Activated B cell treated with CpG ODN at 0.5 μM for 24 hours (primary cell): Measurements from ENCODE around the gene TNNI3K. TPM values are rescaled to one million over a fixed set of nuclear protein-coding genes. Genes with fewer than 3 reads are reported as not detected.

Experiments used
- ATAC-seq: fragments of 200-7000 bp; cut with Tn5 transposase; one replicate; pipeline ENCODE4 v1.10.0; 2021; ENCODE audit warnings: low read depth, mild to moderate bottlenecking, moderate library complexity
- CTCF ChIA-PET: fragments of 350-600 bp; sonication (Branson Sonifier 250); formaldehyde crosslinking; loops from one replicate; lab custom pipeline; 2021; ENCODE audit warnings: antibody characterized with exemption; lab: Charles Lee
- POLR2A ChIA-PET: fragments of 350-600 bp; sonication (Branson Sonifier 250); formaldehyde crosslinking; loops from one replicate; lab custom pipeline; 2021; ENCODE audit warnings: antibody characterized with exemption; lab: Charles Lee
- DNase-seq: peaks from one replicate; pipeline ENCODE4 v3.0.0; 2022
- H3K27ac Mint-ChIP-seq: one replicate; pipeline ENCODE4 v1.8.0; 2020; ENCODE audit warnings: mixed read lengths
- H3K27me3 Mint-ChIP-seq: one replicate; pipeline ENCODE4 v1.8.0; 2021; ENCODE audit warnings: mixed read lengths
- H3K36me3 Mint-ChIP-seq: one replicate; pipeline ENCODE4 v1.8.0; 2021; ENCODE audit warnings: low read depth, mixed read lengths
- H3K4me1 Mint-ChIP-seq: one replicate; pipeline ENCODE4 v1.8.0; 2021; ENCODE audit warnings: mixed read lengths
- H3K4me3 Mint-ChIP-seq: one replicate; pipeline ENCODE4 v1.8.0; 2020; ENCODE audit warnings: mild to moderate bottlenecking, mixed read lengths
- H3K9me3 Mint-ChIP-seq: one replicate; pipeline ENCODE4 v1.8.0; 2020; ENCODE audit warnings: mixed read lengths
- CTCF ChIP-seq: fragments of 200-600 bp; IDR thresholded peaks from one replicate; pipeline ENCODE4 v1.8.0; 2022; ENCODE audit warnings: antibody characterized with exemption, mild to moderate bottlenecking
- intact Hi-C: fragments of 100-400 bp; cut with micrococcal nuclease; formaldehyde crosslinking; loops from one replicate; pipeline ENCODE4 v1.15.1; 2024
- total RNA-seq: library from RNA; stranded (reverse); gene quantifications from 2 replicates; pipeline ENCODE4 v1.2.3, GENCODE V29; 2022

Gene TNNI3K
- total RNA-seq, 1 donor from 2014 or later: not detected

DNA sequence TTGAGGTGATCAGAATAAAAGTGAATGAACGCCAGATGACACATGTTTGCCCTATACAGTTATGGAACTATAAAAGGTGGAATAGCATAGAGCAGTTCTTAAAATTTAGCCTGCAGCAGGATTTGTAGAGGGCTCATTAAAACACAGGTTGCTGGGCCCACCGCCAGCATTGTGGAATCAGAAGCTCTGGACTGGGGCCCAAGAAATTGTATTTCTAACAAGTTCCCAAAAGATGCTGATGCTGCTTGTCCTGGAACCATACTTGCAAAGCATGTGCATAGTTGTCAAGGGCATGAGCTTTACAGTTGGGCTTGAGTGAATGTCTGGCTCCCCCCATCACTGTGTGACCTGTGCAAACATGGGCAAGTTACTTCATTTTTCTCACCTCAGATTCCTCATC is 314.7 kb downstream of the TNNI3K start:
- H3K27me3 Mint-ChIP-seq: no peaks in the 10 kb centered on the region
- no peak overlapping the region for H3K4me3 Mint-ChIP-seq
- TF ChIP-seq CTCF: no peak
- intact Hi-C loops: no loop called here
- ATAC-seq: no peak
- POLR2A ChIA-PET: no interaction called here
- no peaks in the 10 kb centered on the region for H3K36me3 Mint-ChIP-seq
- CTCF ChIA-PET: no interaction called here
- no peaks in the 10 kb centered on the region for H3K4me1 Mint-ChIP-seq
- H3K9me3 Mint-ChIP-seq: no peaks in the 10 kb centered on the region
- no peak overlapping the region for H3K27ac Mint-ChIP-seq
- DNase-seq: no peak

DNA sequence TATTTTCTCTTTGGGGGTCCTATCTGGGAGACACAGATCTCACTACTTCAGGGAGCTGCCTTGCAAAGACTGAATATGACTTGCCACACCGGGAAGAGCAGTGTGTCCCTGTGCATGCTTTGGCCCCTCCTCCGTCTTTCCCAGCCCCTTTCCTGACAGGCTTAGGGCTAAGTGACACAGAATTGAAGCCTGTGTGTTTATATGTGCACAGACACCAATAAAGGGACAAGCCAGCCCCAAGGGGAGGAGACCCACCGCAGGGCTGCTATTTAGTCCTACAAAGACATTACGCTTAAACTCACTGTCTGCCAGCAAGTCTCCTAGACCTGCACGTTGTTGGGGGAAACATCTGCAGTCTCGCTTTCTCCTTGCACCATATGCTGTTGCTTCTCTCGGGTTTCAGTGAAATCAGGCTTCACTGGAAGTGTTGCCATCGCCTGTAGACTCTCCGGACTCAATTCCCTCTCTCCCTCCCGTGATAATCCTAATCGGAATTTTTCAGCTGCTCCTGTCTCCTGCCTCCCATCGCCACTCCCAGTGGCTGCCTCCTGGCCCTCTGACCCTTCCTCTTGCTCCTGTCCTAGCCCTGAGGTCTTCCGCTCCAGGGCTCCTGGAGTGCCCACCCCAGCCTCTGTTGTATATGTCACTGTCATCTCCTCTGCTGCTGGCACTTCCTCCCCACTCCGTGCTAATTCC is 335.8 kb downstream of the TNNI3K start:
- intact Hi-C loops: no loop called here
- no peaks in the 10 kb centered on the region for H3K9me3 Mint-ChIP-seq
- H3K4me1 Mint-ChIP-seq: no peaks in the 10 kb centered on the region
- POLR2A ChIA-PET: no interaction called here
- no peak for TF ChIP-seq CTCF
- H3K27me3 Mint-ChIP-seq: no peaks in the 10 kb centered on the region
- CTCF ChIA-PET: no interaction called here
- ATAC-seq (no peak), DNase-seq (no peak)
- H3K36me3 Mint-ChIP-seq: no peaks in the 10 kb centered on the region
- H3K27ac Mint-ChIP-seq: no peak overlapping the region
- no peak overlapping the region for H3K4me3 Mint-ChIP-seq

- Mint-ChIP-seq H3K36me3 (no peaks in the 10 kb centered on the region), H3K27ac (no peak overlapping the region), H3K4me1 (no peaks in the 10 kb centered on the region), H3K4me3 (no peak overlapping the region), H3K27me3 (no peaks in the 10 kb centered on the region), H3K9me3 (no peaks in the 10 kb centered on the region)
- TF ChIP-seq CTCF: no peak
- intact Hi-C loops: no loop called here
- CTCF ChIA-PET: no interaction called here
- no peak for DNase-seq
- ATAC-seq: no peak
- POLR2A ChIA-PET: interaction anchor here (0.6 kb wide), 1 partner anchor 102 kb away, joined by 3 read pairs; no protein-coding TSS in a partner anchor
Measured at GRCh38 chr1:74571493-74571800, 336.3 kb downstream of the TNNI3K start.

GRCh38 chr1:74571891-74572290 is 336.7 kb downstream of the TNNI3K start:
- no peak overlapping the region for H3K4me3 Mint-ChIP-seq
- no peaks in the 10 kb centered on the region for H3K36me3 Mint-ChIP-seq
- no peaks in the 10 kb centered on the region for H3K27me3 Mint-ChIP-seq
- no peak overlapping the region for H3K27ac Mint-ChIP-seq
- no peaks in the 10 kb centered on the region for H3K9me3 Mint-ChIP-seq
- ChIA-PET POLR2A (interaction anchor here (0.6 kb wide), 1 partner anchor 103 kb away, joined by 3 read pairs; no protein-coding TSS in a partner anchor), CTCF (no interaction called here)
- intact Hi-C loops: no loop called here
- no peak for TF ChIP-seq CTCF
- DNase-seq (no peak), ATAC-seq (no peak)
- H3K4me1 Mint-ChIP-seq: no peaks in the 10 kb centered on the region

DNA sequence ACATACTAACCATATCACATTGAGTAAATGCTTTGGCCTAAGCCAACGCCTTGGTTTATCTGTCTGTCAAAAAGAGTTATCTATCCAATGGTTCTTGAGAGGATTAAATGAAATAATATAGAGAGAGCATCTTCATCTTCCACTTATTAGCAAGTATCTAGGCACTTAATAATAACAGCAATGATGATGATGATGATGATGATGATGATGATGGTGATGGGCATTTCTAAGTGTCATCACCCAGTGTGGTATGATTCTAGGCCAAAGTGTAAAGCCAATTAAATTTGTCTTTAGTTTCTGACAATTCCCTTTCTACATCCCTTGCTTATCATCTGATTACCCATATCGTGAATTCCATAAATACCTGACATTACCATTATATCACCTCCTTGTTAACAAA is 342.9 kb downstream of the TNNI3K start:
- Mint-ChIP-seq H3K27ac (no peak overlapping the region), H3K4me3 (no peak overlapping the region), H3K36me3 (no peaks in the 10 kb centered on the region), H3K9me3 (no peaks in the 10 kb centered on the region), H3K27me3 (no peaks in the 10 kb centered on the region), H3K4me1 (peaks cover 4% of the 10 kb centered on the region)
- ATAC-seq (no peak), DNase-seq (no peak)
- no peak for TF ChIP-seq CTCF
- ChIA-PET CTCF (no interaction called here), POLR2A (no interaction called here)
- intact Hi-C loops: no loop called here
